K562 (cell line): ENCODE results near the gene FBP2. TPM values are rescaled to one million over a fixed set of nuclear protein-coding genes. Genes with fewer than 3 reads are reported as not detected.

Experiments
- ATAC-seq: fragments of 200-7000 bp; cut with Tn5 transposase; 3 replicates; pipeline ENCODE4 v1.9.1; 2020; ENCODE audit warnings: moderate library complexity
- BruUV-seq: library from RNA; stranded (reverse); fragments of 400-500 nt; replicated peaks from 2 replicates; lab custom pipeline; 2021; lab: Mats Ljungman, UMichigan
- CTCF ChIA-PET: fragments of 300-600 bp; formaldehyde crosslinking; extraction: SDS; loops from one replicate; lab custom pipeline; 2021; ENCODE audit warnings: low intra/inter-chr PET ratio; lab: Yijun Ruan, JAX
- POLR2A ChIA-PET: fragments of 300-600, 350-650 bp; sonication (Branson Sonifier 250); formaldehyde crosslinking; extraction: SDS; loops from one replicate; lab custom pipeline; 2021; ENCODE audit warnings: antibody characterized with exemption, inconsistent platforms; lab: Yijun Ruan, JAX
- DNase-seq, 4 experiments: peaks; one replicate each; pipeline versions ENCODE4 v3.0.0 to v3.0.0-alpha.2; 2011 to 2018; ENCODE audit warnings: low spot score in 3 of 4, mixed read lengths in 3 of 4; ENCODE audit errors: extremely low read depth in 1 of 4
- FAIRE-seq: peaks from 2 replicates; lab custom pipeline; 2011; peaks lifted over from hg19 to GRCh38; lab: Jason Lieb, UNC
- H2AFZ ChIP-seq: 2 replicates; pipeline ENCODE4 v1.6.0; 2011; ENCODE audit warnings: low read depth, low read length, control low read depth, inconsistent platforms
- H3K27ac ChIP-seq: fragments of 200-600 bp; 3 replicates; pipeline ENCODE4 v1.8.0; 2011; ENCODE audit warnings: low read depth, mild to moderate bottlenecking, control low read depth, inconsistent platforms, low read length, moderate library complexity, mixed read lengths; ENCODE audit errors: extremely low read depth
- H3K27me3 ChIP-seq, 2 experiments: fragments of 300-600 bp in 1 of 2; 2 replicates in 1 of 2; 3 replicates in 1 of 2; pipeline versions ENCODE4 v1.6.0 to v1.8.0; 2011; ENCODE audit warnings: inconsistent platforms in 2 of 2, low read length in 2 of 2, mild to moderate bottlenecking in 1 of 2, mixed read lengths in 1 of 2, moderate library complexity in 1 of 2; ENCODE audit not compliant: control insufficient read depth in 2 of 2, insufficient read depth in 2 of 2
- H3K36me3 ChIP-seq: fragments of 300-600 bp; 3 replicates; pipeline ENCODE4 v1.8.0; 2011; ENCODE audit warnings: mild to moderate bottlenecking, low read length, inconsistent platforms; ENCODE audit not compliant: control insufficient read depth, insufficient read depth
- H3K4me1 ChIP-seq, 2 experiments: fragments of 200-600 bp in 1 of 2; replicated peaks in 1 of 2; 2 replicates in 1 of 2; 3 replicates in 1 of 2; pipeline versions ENCODE4 v1.5.1 to v1.8.0; 2011; ENCODE audit warnings: inconsistent platforms in 2 of 2, low read length in 2 of 2, mild to moderate bottlenecking in 1 of 2, mixed read lengths in 1 of 2, moderate library complexity in 1 of 2; ENCODE audit not compliant: control insufficient read depth in 2 of 2, insufficient read depth in 2 of 2
- H3K4me2 ChIP-seq: 2 replicates; pipeline ENCODE4 v1.6.1; 2011; ENCODE audit warnings: low read length, control low read depth, inconsistent platforms, mixed read lengths; ENCODE audit not compliant: insufficient read depth
- H3K4me3 ChIP-seq: fragments of 200-600 bp; sonication (generic), shearing (Covaris generic); 2 replicates; pipeline ENCODE4 v1.5.1; 2016; ENCODE audit warnings: control low read depth, inconsistent platforms
- H3K79me2 ChIP-seq: fragments of 200-600 bp; 3 replicates; pipeline ENCODE4 v1.8.0; 2011; ENCODE audit warnings: low read length, inconsistent platforms; ENCODE audit not compliant: control insufficient read depth, insufficient read depth
- H3K9ac ChIP-seq, 2 experiments: 2 replicates each; pipeline versions ENCODE4 v1.6.0 to v1.6.1; 2011; ENCODE audit warnings: low read depth in 2 of 2, low read length in 2 of 2, control low read depth in 1 of 2, inconsistent platforms in 1 of 2, mild to moderate bottlenecking in 1 of 2, mixed read lengths in 1 of 2; ENCODE audit not compliant: insufficient read depth in 1 of 2
- H3K9me1 ChIP-seq: one replicate; pipeline ENCODE4 v1.6.0; 2011; ENCODE audit warnings: inconsistent platforms, mild to moderate bottlenecking, low read length, moderate library complexity; ENCODE audit not compliant: control insufficient read depth, insufficient read depth
- H3K9me3 ChIP-seq: replicated peaks from 2 replicates; pipeline ENCODE4 v1.5.1; 2011; ENCODE audit warnings: low read depth, low read length, inconsistent platforms; ENCODE audit not compliant: control insufficient read depth, insufficient read depth
- H4K20me1 ChIP-seq: replicated peaks from 2 replicates; pipeline ENCODE4 v1.6.1; 2011; ENCODE audit warnings: low read length, inconsistent platforms, mixed read lengths; ENCODE audit not compliant: control insufficient read depth, insufficient read depth
- AFF4 ChIP-seq: sonication (generic); formaldehyde crosslinking; IDR thresholded peaks from 2 replicates; pipeline ENCODE4 v1.8.0; 2023; ENCODE audit warnings: mild to moderate bottlenecking, missing genetic modification reagents
- CREB3L1 ChIP-seq: fragments of 450-650 bp; IDR thresholded peaks from 2 replicates; pipeline ENCODE4 v1.6.1; 2014; ENCODE audit warnings: low read depth, mild to moderate bottlenecking, moderate library complexity, borderline replicate concordance
- FOS ChIP-seq: IDR thresholded peaks from 3 replicates; pipeline ENCODE4 v1.6.1; 2011; ENCODE audit not compliant: insufficient read length; ENCODE audit errors: extremely low read depth
- MECOM ChIP-seq: fragments of 250-450 bp; sonication (Bioruptor Pico); IDR thresholded peaks from 2 replicates; pipeline ENCODE4 v1.8.0; 2022; ENCODE audit warnings: inconsistent platforms
- MEF2D ChIP-seq: conservative IDR thresholded peaks from 2 replicates; pipeline ENCODE4 v1.6.1; 2016; ENCODE audit warnings: low read depth, missing genetic modification characterization, missing compliant biosample characterization
- PRMT5 ChIP-seq: sonication (generic); formaldehyde crosslinking; IDR thresholded peaks from 2 replicates; pipeline ENCODE4 v1.5.0; 2020; ENCODE audit warnings: missing genetic modification reagents
- PTTG1 ChIP-seq: fragments of 450-650 bp; IDR thresholded peaks from 2 replicates; pipeline ENCODE4 v1.6.1; 2016; ENCODE audit warnings: low read depth, mild to moderate bottlenecking, missing genetic modification characterization, missing compliant biosample characterization
- RBM34 ChIP-seq: fragments of 200-400 bp; formaldehyde crosslinking; IDR thresholded peaks from 2 replicates; pipeline ENCODE4 v1.6.1; 2018; ENCODE audit warnings: low read length, borderline replicate concordance; ENCODE audit not compliant: insufficient read depth
- SMARCB1 ChIP-seq: IDR thresholded peaks from 2 replicates; pipeline ENCODE4 v1.6.1; 2011; ENCODE audit warnings: improper control_type of control experiment, low read depth; ENCODE audit not compliant: insufficient read length
- SUPT5H ChIP-seq: fragments of 450-650 bp; IDR thresholded peaks from 2 replicates; pipeline ENCODE4 v1.6.1; 2016
- TCF7 ChIP-seq: sonication (generic); IDR thresholded peaks from 2 replicates; pipeline ENCODE4 v1.6.1; 2016; ENCODE audit warnings: antibody characterized with exemption, borderline replicate concordance
- USF2 ChIP-seq: sonication (generic); formaldehyde crosslinking; IDR thresholded peaks from 2 replicates; pipeline ENCODE4 v1.5.0; 2020; ENCODE audit warnings: missing genetic modification reagents
- ZMIZ1 ChIP-seq, 2 experiments: fragments of 150-350 bp in 1 of 2; IDR thresholded peaks; 2 replicates each; pipeline ENCODE4 v1.6.1; 2012 to 2016; ENCODE audit warnings: low read depth in 2 of 2, low read length in 2 of 2, mild to moderate bottlenecking in 1 of 2, moderate library complexity in 1 of 2
- WGBS: fragments of 100-300 bp; shearing (Covaris generic); methylation state at CpG from one replicate; pipeline ENCODE4 v1.1.6; 2016; ENCODE audit warnings: low coverage, mixed read lengths; ENCODE audit not compliant: insufficient coverage; ENCODE audit errors: missing lambda C conversion rate; 5-methylcytosine and 5-hydroxymethylcytosine counted together
- in situ Hi-C: fragments of 300-500 bp; cut with MboI; formaldehyde crosslinking; loops from 4 replicates; pipeline ENCODE4 v1.15.0; 2018; ENCODE audit warnings: inconsistent platforms, mixed read lengths
- intact Hi-C: fragments of 100-400 bp; cut with micrococcal nuclease; formaldehyde crosslinking; loops from 2 replicates; pipeline ENCODE4 v1.14.2; 2022
- polyA plus RNA-seq, 8 experiments: library from polyadenylated mRNA; depleted of rRNA in 4 of 8; stranded (reverse) in 5 of 8; unstranded in 3 of 8; fragments of >200 nt; fragmentation: Nextera tagmentation in 2 of 8; fragmentation: Illumina TruSeq in 1 of 8; extraction: Ambion mirVana in 2 of 8; extraction: Trizol in 1 of 8; gene quantifications; 2 replicates each; pipeline versions ENCODE4 v1.2.1 to v1.2.3, GENCODE V29; 2011 to 2014; ENCODE audit warnings: inconsistent platforms in 1 of 8, missing spikeins in 1 of 8
- total RNA-seq, 7 experiments: library from RNA; depleted of rRNA in 6 of 7; stranded (reverse); fragments of >200 nt in 6 of 7; fragmentation: Illumina TruSeq in 2 of 7; extraction: Trizol in 2 of 7; gene quantifications; 2 replicates each; pipeline versions ENCODE4 v1.2.1 to v1.2.3, GENCODE V29; 2011 to 2021; ENCODE audit warnings: low replicate concordance in 1 of 7

Gene FBP2
- total and polyA plus RNA-seq, 9 of the 15 experiments (the other 6 are each of a cell fraction or from before 2014, with no cell fraction given): 0.06 TPM; not detected in 7

- H3K79me2 ChIP-seq: no peaks in the 10 kb centered on the region
- no peaks in the 10 kb centered on the region for H3K9me1 ChIP-seq
- POLR2A ChIA-PET: interaction anchor here (1.0 kb wide), 1 partner anchor 15 kb away, joined by 3 read pairs; no protein-coding TSS in a partner anchor
- DNase-seq (no peak), ATAC-seq (no peak), FAIRE-seq (no peak)
- H3K4me3 ChIP-seq: no peak overlapping the region
- H3K27me3 ChIP-seq: peaks cover 29 to 59% of the 10 kb centered on the region in 2 experiments; a peak in 4 of 5 replicates
- H3K9ac ChIP-seq: no peak overlapping the region
- H3K4me2 ChIP-seq: no peak overlapping the region
- H4K20me1 ChIP-seq: no peaks in the 10 kb centered on the region; the same call in 1 of the 2 replicates
- no peak overlapping the region for H2AFZ ChIP-seq
- no peaks in the 10 kb centered on the region for H3K36me3 ChIP-seq
- intact Hi-C loops (no loop called here), in situ Hi-C loops (no loop called here)
- CTCF ChIA-PET: no interaction called here
- no TSS peak for BruUV-seq
- H3K9me3 ChIP-seq: no peaks in the 10 kb centered on the region
- WGBS: 12% methylated on average over 10 of the region's 10 CpGs
- no peak overlapping the region for H3K27ac ChIP-seq
- H3K4me1 ChIP-seq: no peaks in the 10 kb centered on the region
- TF ChIP-seq MEF2D: no peak
- TF ChIP-seq PTTG1 (tag): no peak
- no peak for TF ChIP-seq AFF4 (CRISPR knock-in tag)
- TF ChIP-seq SUPT5H: no peak
- no peak for TF ChIP-seq USF2
- no peak for TF ChIP-seq MECOM (CRISPR knock-in tag)
- no peak for TF ChIP-seq FOS
- TF ChIP-seq RBM34: no peak
- TF ChIP-seq PRMT5 (CRISPR knock-in tag): no peak
- TF ChIP-seq ZMIZ1 (IDR thresholded peaks at IDR 0.05; ENCODE audit: low read depth in 2 of 2, low read length in 2 of 2): no peak
- TF ChIP-seq SMARCB1: no peak
- TF ChIP-seq CREB3L1: no peak
- TF ChIP-seq TCF7: no peak
These were observed 7.1 kb upstream of the FBP2 start for GRCh38 chr9:94600715-94601114.
